GM19099 (cell line): Measurements from ENCODE around the gene GRM7.

Source experiments
- POLR2A ChIP-seq: IDR thresholded peaks from 3 replicates; pipeline ENCODE4 v1.6.1; 2011; ENCODE audit warnings: low read depth; ENCODE audit not compliant: insufficient read length; ENCODE audit errors: extremely low read depth

GRM7 gene

GRCh38 chr3:7075901-7076300 lies 215.0 kb downstream of the GRM7 start:
- no peak for TF ChIP-seq POLR2A

- TF ChIP-seq POLR2A, result no peak
Observed at GRCh38 chr3:7082244-7082643, 221.3 kb downstream of the GRM7 start.

- TF ChIP-seq POLR2A, result no peak
Observed at GRCh38 chr3:7086417-7086816, 225.5 kb downstream of the GRM7 start.

GRCh38 chr3:7095116-7095515 lies 234.2 kb downstream of the GRM7 start:
- TF ChIP-seq POLR2A, result no peak

GRCh38 chr3:7100136-7100535 lies 239.2 kb downstream of the GRM7 start:
- TF ChIP-seq POLR2A, result no peak

GRCh38 chr3:7106635-7107034 lies 245.7 kb downstream of the GRM7 start:
- no peak for TF ChIP-seq POLR2A

GRCh38 chr3:7112523-7113056 lies 251.7 kb downstream of the GRM7 start:
- TF ChIP-seq POLR2A, result no peak

GRCh38 chr3:7144697-7145308 lies 283.9 kb downstream of the GRM7 start:
- TF ChIP-seq POLR2A, result no peak

- TF ChIP-seq POLR2A, result no peak
Observed at GRCh38 chr3:7146529-7146928, 285.6 kb downstream of the GRM7 start.

- no peak for TF ChIP-seq POLR2A
Observed at GRCh38 chr3:7158516-7158915, 297.6 kb downstream of the GRM7 start.

GRCh38 chr3:7160689-7161088 lies 299.8 kb downstream of the GRM7 start:
- TF ChIP-seq POLR2A, result no peak

GRCh38 chr3:7166460-7166859 lies 305.5 kb downstream of the GRM7 start:
- no peak for TF ChIP-seq POLR2A

GRCh38 chr3:7171493-7171892 lies 310.6 kb downstream of the GRM7 start:
- TF ChIP-seq POLR2A, result no peak

GRCh38 chr3:7172996-7173395 lies 312.1 kb downstream of the GRM7 start:
- TF ChIP-seq POLR2A, result no peak

GRCh38 chr3:7188551-7188950 lies 327.6 kb downstream of the GRM7 start:
- TF ChIP-seq POLR2A, result no peak

GRCh38 chr3:7190095-7190494 lies 329.2 kb downstream of the GRM7 start:
- TF ChIP-seq POLR2A, result no peak

- no peak for TF ChIP-seq POLR2A
Observed at GRCh38 chr3:7193269-7193668, 332.4 kb downstream of the GRM7 start.
